Measurements from ENCODE around the gene RAB11FIP4. TPM values are rescaled to one million over a fixed set of nuclear protein-coding genes. Genes with fewer than 3 reads are reported as not detected.

The RAB11FIP4 gene
- total RNA-seq, 4 donors from 2014 or later = 28.9 to 46.8 (median 35.7) TPM

- no peak overlapping the region for H3K27ac ChIP-seq
- H3K27me3 ChIP-seq = peaks cover 21% of the 10 kb centered on the region
- H3K4me3 ChIP-seq = no peak overlapping the region
- TF ChIP-seq POLR2AphosphoS5 (IDR thresholded peaks at IDR 0.05) = no peak
- TF ChIP-seq POLR2A (IDR thresholded peaks at IDR 0.05) = no peak
- no peak for TF ChIP-seq CTCF (IDR thresholded peaks at IDR 0.05)
- no peak for TF ChIP-seq EP300 (IDR thresholded peaks at IDR 0.05)
- WGBS = 77% methylated on average over 7 of the region's 7 CpGs
- no peaks in the 10 kb centered on the region for H3K36me3 ChIP-seq
- no peaks in the 10 kb centered on the region for H3K9me3 ChIP-seq
- no peak for DNase-seq (ENCODE audit: low spot score in 2 of 2)
- H3K4me1 ChIP-seq = no peaks in the 10 kb centered on the region
Measured at GRCh38 chr17:31385428-31386285, 5.8 kb upstream of the RAB11FIP4 start.

DNA sequence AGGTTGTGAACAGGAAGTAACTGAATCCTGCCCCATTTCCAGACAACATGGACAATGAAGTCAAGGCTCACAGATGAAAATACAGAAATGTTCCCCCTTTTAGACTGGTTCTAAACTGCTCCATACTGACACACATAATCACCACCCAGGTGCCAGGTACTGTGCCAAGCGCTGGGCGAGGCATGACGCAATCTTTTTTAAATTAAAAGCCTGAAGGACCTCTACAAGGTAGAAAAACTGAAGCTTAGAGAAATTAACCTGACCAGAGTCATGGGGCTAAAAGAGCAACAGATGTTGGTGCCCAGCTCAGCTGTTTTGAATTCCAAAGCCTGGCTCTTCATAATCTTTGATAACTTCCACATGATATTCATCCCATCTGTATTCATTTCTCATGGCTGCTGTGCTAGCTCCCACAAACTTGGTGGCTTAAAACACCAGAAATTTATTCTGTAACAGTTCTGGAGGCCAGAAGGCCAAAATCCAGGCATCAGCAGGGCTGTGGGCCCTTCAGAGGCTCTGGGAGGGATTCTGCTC, 4.9 kb upstream of the RAB11FIP4 start:
- Histone ChIP-seq H3K9me3 (no peaks in the 10 kb centered on the region), H3K36me3 (no peaks in the 10 kb centered on the region), H3K4me1 (peaks cover 7% of the 10 kb centered on the region), H3K27me3 (peaks cover 29% of the 10 kb centered on the region), H3K27ac (no peak overlapping the region), H3K4me3 (no peak overlapping the region)
- WGBS = 48% methylated on average over 3 of the region's 3 CpGs
- no peak for DNase-seq (ENCODE audit: low spot score in 2 of 2)
- TF ChIP-seq POLR2A (IDR thresholded peaks at IDR 0.05) (no peak), CTCF (IDR thresholded peaks at IDR 0.05) (no peak), POLR2AphosphoS5 (IDR thresholded peaks at IDR 0.05) (no peak), EP300 (IDR thresholded peaks at IDR 0.05) (no peak)

GRCh38 chr17:31387438-31387837, 4.0 kb upstream of the RAB11FIP4 start:
- TF ChIP-seq POLR2AphosphoS5 (IDR thresholded peaks at IDR 0.05) (no peak), CTCF (IDR thresholded peaks at IDR 0.05) (no peak), EP300 (IDR thresholded peaks at IDR 0.05) (no peak), POLR2A (IDR thresholded peaks at IDR 0.05) (no peak)
- H3K4me1 ChIP-seq = peaks cover 14% of the 10 kb centered on the region
- 88% methylated on average over 12 of the region's 12 CpGs for WGBS
- no peaks in the 10 kb centered on the region for H3K9me3 ChIP-seq
- peaks cover 37% of the 10 kb centered on the region for H3K27me3 ChIP-seq
- no peaks in the 10 kb centered on the region for H3K36me3 ChIP-seq
- DNase-seq (ENCODE audit: low spot score in 2 of 2) = no peak
- no peak overlapping the region for H3K27ac ChIP-seq
- H3K4me3 ChIP-seq = no peak overlapping the region

GRCh38 chr17:31388351-31388750, 3.1 kb upstream of the RAB11FIP4 start:
- TF ChIP-seq EP300 (IDR thresholded peaks at IDR 0.05) = no peak
- no peak for TF ChIP-seq CTCF (IDR thresholded peaks at IDR 0.05)
- no peak for TF ChIP-seq POLR2AphosphoS5 (IDR thresholded peaks at IDR 0.05)
- no peak for TF ChIP-seq POLR2A (IDR thresholded peaks at IDR 0.05)
- WGBS = 75% methylated on average over 2 of the region's 2 CpGs
- Histone ChIP-seq H3K4me3 (no peak overlapping the region), H3K36me3 (no peaks in the 10 kb centered on the region), H3K27ac (no peak overlapping the region), H3K9me3 (no peaks in the 10 kb centered on the region), H3K27me3 (peaks cover 46% of the 10 kb centered on the region), H3K4me1 (peaks cover 19% of the 10 kb centered on the region)
- DNase-seq (ENCODE audit: low spot score in 2 of 2) = no peak

Data from suprapubic skin (tissue), 4 donors.